Ovary (tissue), 9 donors: ENCODE data around the gene GRIK3. TPM values are rescaled to one million over a fixed set of nuclear protein-coding genes. Genes with fewer than 3 reads are reported as not detected.

Experiments
- DNase-seq, 5 donors: peaks; one replicate each; pipeline ENCODE4 v3.0.0-alpha.2; 2019 to 2020
- H3K27ac ChIP-seq, 2 donors: fragments of 200-600 bp; one replicate each; pipeline versions ENCODE4 v1.5.1 to v1.8.0; 2019 to 2022
- H3K27me3 ChIP-seq: fragments of 200-600 bp; one replicate; pipeline ENCODE4 v1.8.0; 2022
- H3K36me3 ChIP-seq: fragments of 200-600 bp; sonication (generic); one replicate; pipeline ENCODE4 v1.5.1; 2019
- H3K4me1 ChIP-seq: one replicate; pipeline ENCODE4 v1.8.1; 2013; ENCODE audit warnings: mild to moderate bottlenecking, moderate library complexity; ENCODE audit not compliant: insufficient read depth
- H3K4me3 ChIP-seq: fragments of 200-600 bp; sonication (generic); one replicate; pipeline ENCODE4 v1.5.1; 2017
- H3K9me3 ChIP-seq, 2 donors: fragments of 200-600 bp in 1 of 2; sonication (generic) in 1 of 2; one replicate each; pipeline versions ENCODE4 v1.5.1 to v1.8.1; 2013 to 2019; ENCODE audit warnings: mild to moderate bottlenecking in 1 of 2, moderate library complexity in 1 of 2
- EP300 ChIP-seq: sonication (generic); formaldehyde crosslinking; IDR thresholded peaks from one replicate; pipeline ENCODE4 v1.6.1; 2017; ENCODE audit warnings: antibody characterized with exemption
- POLR2A ChIP-seq: fragments of 450-650 bp; IDR thresholded peaks from one replicate; pipeline ENCODE4 v1.6.1; 2017; ENCODE audit warnings: antibody characterized with exemption, mild to moderate bottlenecking, moderate library complexity
- WGBS, 3 donors: extraction: QIAGEN DNeasy Blood & Tissue Kit in 1 of 3; methylation state at CpG; one replicate each; pipeline versions ENCODE4 v1.1.5 to v1.1.7; 2013 to 2017; 5-methylcytosine and 5-hydroxymethylcytosine counted together
- intact Hi-C, 4 donors: fragments of 100-400 bp; cut with DNase I; formaldehyde crosslinking; loops; one replicate each; pipeline versions ENCODE4 v1.11.0 to v1.15.1; 2022 to 2023
- polyA plus RNA-seq, 2 donors: library from polyadenylated mRNA; stranded (reverse); fragments of 200-250 nt in 1 of 2; fragments of 350-450 nt in 1 of 2; fragmentation: Illumina TruSeq in 1 of 2; extraction: RNeasy Lipid Tissue Mini Kit (QIAGEN cat#74804) in 1 of 2; gene quantifications; one replicate each; pipeline ENCODE4 v1.2.3, GENCODE V29; 2013 to 2014
- total RNA-seq, 7 donors: library from RNA; depleted of rRNA in 2 of 7; stranded (reverse); fragments of >200 nt in 2 of 7; fragmentation: NEBNext Ultra II Directional in 3 of 7; extraction: Animal tissue kit (Norgen Biotek cat#: 25700) in 3 of 7; gene quantifications; one replicate each; pipeline versions ENCODE4 v1.1.0 to v1.2.4, GENCODE V29; 2016 to 2023
- TF ChIP-seq, protein P1 (sequence below), 3 donors: fragments of 450-650 bp in 2 of 3; fragments of 200-600 bp in 1 of 3; IDR thresholded peaks; one replicate each; pipeline versions ENCODE4 v1.5.1 to v1.8.0; 2016 to 2022; ENCODE audit warnings: antibody characterized with exemption in 3 of 3, mild to moderate bottlenecking in 1 of 3
- donor health status: DM: no; HTN: no; CAD: no; lungs with moderate emphysema.
- donor health status: DM: no; HTN: no; CAD: no.
- donor health status: Bipolar disorder and iron deficiency.
- donor health status: DM: yes; HTN: yes; CAD: no.
- donor health status: DM: no; HTN: no; CAD: no.
- donor health status: DM: yes; HTN: yes; CAD: no.

Gene GRIK3
- total and polyA plus RNA-seq, 9 donors, result 0.11 to 0.97 (median 0.32) TPM; not detected in 2

DNA sequence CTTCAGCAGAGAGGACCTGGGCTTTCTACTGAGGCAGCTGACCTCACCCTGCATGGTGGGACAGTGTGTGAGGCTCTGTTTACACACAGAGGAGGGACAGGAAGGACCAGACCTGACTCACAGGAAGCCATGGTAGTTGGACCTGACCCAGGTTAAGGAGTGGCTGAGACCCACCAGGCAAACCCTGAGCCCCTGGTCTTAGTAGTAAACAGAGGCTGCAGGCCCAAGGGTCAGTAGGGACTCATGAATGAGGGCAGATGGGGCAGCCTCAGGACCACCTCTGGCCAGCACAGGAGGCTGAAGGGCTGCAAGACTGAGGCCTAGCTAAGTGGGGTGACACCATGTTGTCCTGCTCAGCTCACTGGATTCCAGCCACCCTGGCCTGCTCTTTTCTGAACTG is 273.2 kb downstream of the GRIK3 start:
- Histone ChIP-seq H3K4me3 (no peak overlapping the region), H3K4me1 (no peaks in the 10 kb centered on the region), H3K9me3 (no peaks in the 10 kb centered on the region), H3K27me3 (no peaks in the 10 kb centered on the region), H3K27ac (no peak overlapping the region), H3K36me3 (no peaks in the 10 kb centered on the region)
- intact Hi-C loops, result no loop called here
- TF ChIP-seq EP300 (no peak), POLR2A (no peak)
- DNase-seq, result no peak

DNA sequence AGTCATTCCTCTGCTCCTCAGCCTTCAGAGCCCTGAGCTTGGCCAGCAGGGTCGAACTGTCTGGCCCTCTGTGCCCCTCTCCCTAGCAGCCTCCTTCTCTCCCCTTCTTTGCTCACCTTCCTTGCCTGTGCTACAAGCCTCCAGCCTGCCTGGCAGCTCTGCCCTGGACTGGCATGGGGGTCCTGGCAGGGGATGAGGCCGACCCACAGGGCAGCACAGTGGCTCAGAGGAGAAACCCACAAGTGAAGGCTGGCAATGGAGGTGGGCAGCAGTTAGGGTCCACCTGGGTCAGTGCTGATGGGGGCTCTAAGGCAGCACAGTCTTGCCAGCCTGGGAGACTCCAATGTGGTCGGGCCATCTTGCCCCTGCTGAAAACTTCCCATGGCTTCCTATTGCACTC is 274.2 kb downstream of the GRIK3 start:
- no peak for TF ChIP-seq EP300
- no peak for TF ChIP-seq POLR2A
- TF ChIP-seq, protein P1, sequence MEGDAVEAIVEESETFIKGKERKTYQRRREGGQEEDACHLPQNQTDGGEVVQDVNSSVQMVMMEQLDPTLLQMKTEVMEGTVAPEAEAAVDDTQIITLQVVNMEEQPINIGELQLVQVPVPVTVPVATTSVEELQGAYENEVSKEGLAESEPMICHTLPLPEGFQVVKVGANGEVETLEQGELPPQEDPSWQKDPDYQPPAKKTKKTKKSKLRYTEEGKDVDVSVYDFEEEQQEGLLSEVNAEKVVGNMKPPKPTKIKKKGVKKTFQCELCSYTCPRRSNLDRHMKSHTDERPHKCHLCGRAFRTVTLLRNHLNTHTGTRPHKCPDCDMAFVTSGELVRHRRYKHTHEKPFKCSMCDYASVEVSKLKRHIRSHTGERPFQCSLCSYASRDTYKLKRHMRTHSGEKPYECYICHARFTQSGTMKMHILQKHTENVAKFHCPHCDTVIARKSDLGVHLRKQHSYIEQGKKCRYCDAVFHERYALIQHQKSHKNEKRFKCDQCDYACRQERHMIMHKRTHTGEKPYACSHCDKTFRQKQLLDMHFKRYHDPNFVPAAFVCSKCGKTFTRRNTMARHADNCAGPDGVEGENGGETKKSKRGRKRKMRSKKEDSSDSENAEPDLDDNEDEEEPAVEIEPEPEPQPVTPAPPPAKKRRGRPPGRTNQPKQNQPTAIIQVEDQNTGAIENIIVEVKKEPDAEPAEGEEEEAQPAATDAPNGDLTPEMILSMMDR (IDR thresholded peaks at IDR 0.05), result no peak
- no peaks in the 10 kb centered on the region for H3K27me3 ChIP-seq
- no peak for DNase-seq
- no peak overlapping the region for H3K4me3 ChIP-seq
- no peaks in the 10 kb centered on the region for H3K9me3 ChIP-seq
- no peak overlapping the region for H3K27ac ChIP-seq
- WGBS, 3 donors, result 58 to 62% (median 59%) methylated on average over 3 of the region's 3 CpGs
- H3K4me1 ChIP-seq, result no peaks in the 10 kb centered on the region
- H3K36me3 ChIP-seq, result no peaks in the 10 kb centered on the region
- intact Hi-C loops, result no loop called here

DNA sequence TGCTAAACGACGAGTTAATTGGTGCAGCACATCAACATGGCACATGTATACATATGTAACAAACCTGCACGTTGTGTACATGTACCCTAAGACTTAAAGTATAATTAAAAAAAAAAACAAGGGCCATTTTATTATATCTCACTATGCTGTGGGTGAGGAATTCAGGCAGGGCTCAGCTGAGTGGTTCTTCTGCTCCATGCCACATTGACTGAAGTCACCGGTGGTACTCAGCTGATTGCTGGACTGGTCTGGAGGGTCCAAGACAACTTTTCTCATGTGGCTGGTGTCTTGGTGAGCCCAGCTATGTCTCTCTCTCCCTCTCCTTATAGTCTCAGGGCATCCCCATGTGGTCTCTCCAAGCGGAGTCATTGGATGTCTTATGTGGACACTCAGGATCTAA is 275.0 kb downstream of the GRIK3 start:
- TF ChIP-seq, protein P1 (IDR thresholded peaks at IDR 0.05), result no peak
- TF ChIP-seq EP300 (no peak), POLR2A (no peak)
- WGBS, 3 donors, result 89 to 97% (median 94%) methylated on average over 5 of the region's 5 CpGs
- no peak for DNase-seq
- Histone ChIP-seq H3K4me1 (no peaks in the 10 kb centered on the region), H3K27ac (no peak overlapping the region), H3K4me3 (no peak overlapping the region), H3K27me3 (no peaks in the 10 kb centered on the region), H3K9me3 (no peaks in the 10 kb centered on the region), H3K36me3 (no peaks in the 10 kb centered on the region)
- intact Hi-C loops, result no loop called here

DNA sequence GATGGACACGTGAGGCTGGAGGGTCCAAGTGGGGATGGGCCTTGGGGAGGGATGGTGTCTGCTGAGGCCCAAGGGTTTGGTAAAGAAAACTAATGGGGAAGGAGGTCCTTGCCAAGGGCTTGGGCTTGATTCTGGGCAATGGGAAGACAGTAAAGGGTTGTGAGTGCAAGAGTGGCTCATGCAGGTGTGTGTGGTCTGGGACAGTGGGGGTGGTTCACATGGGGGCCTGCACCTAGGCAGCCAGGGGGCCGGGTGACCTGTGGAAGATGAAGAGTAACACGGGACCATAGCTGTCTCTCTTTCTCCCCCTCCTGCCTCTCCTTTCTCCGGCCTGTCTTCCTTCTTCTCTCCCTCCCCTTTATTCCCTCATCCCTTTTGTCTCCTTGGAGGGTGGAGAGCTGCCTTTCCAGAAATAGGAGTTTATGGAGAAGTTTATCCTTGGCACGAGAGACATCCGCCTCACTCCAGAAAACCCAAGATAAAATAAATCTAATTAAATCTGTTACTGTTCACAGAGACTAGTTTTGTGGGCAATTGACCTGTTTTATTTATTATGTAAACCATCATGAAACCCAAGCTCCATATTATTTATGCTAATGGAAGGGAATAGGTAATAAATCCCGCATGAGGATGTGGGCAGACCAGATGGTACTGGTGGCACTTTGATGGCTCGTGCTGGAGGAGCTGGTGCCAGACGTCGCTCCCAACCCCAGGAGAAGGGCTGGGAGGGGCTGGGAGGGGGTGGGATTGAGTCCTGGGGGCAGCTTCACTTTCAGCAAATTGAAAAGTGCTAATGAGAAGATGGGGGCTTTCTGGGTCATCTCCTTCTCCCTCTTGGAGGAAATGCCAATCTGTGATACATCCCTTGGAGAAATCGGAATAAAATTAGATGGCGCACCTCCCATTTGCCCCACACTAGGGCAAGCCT is 278.7 kb downstream of the GRIK3 start:
- no peaks in the 10 kb centered on the region for H3K36me3 ChIP-seq
- intact Hi-C loops, result no loop called here
- H3K27ac ChIP-seq, result no peak overlapping the region
- TF ChIP-seq, protein P1 (IDR thresholded peaks at IDR 0.05), result no peak
- TF ChIP-seq POLR2A, result no peak
- no peak for TF ChIP-seq EP300
- H3K4me1 ChIP-seq, result no peaks in the 10 kb centered on the region
- no peak overlapping the region for H3K4me3 ChIP-seq
- no peak for DNase-seq
- H3K27me3 ChIP-seq, result no peaks in the 10 kb centered on the region
- no peaks in the 10 kb centered on the region for H3K9me3 ChIP-seq
- 61 to 71% (median 64%) methylated on average over 12 of the region's 12 CpGs for WGBS, 3 donors

DNA sequence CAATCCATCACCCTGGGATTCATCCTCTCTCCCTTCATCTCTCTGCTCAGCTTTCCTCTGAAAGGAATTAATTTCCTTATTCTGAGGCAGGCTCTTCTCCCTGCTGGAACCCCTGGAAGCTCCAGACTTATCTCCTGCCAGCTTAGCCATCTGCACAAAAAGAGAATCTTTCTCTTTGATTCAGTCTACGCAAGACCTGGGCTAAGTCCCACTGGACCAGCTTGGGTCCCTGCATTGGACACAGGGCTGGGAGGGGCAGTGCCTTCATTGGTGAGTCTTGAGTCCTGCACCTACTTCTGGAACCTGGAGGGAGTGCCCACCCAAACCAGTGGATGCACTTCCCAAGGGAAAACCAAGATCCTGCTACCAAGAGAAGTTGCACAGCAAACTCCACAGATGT is 279.9 kb downstream of the GRIK3 start:
- 87 to 100% (median 90%) methylated on average over 1 of the region's 1 CpG for WGBS, 3 donors
- Histone ChIP-seq H3K4me3 (no peak overlapping the region), H3K27ac (no peak overlapping the region), H3K9me3 (no peaks in the 10 kb centered on the region), H3K36me3 (no peaks in the 10 kb centered on the region), H3K27me3 (no peaks in the 10 kb centered on the region), H3K4me1 (no peaks in the 10 kb centered on the region)
- TF ChIP-seq, protein P1 (IDR thresholded peaks at IDR 0.05), result no peak
- TF ChIP-seq POLR2A, result no peak
- no peak for DNase-seq
- intact Hi-C loops, result no loop called here
